Esophagus squamous epithelium (tissue), 5 donors: ENCODE measurements around the gene CBX6. TPM values are rescaled to one million over a fixed set of nuclear protein-coding genes. Genes with fewer than 3 reads are reported as not detected.
A peak's percentile ranks its signal among the peaks of the same experiment; 100 is the strongest.

Experiments used
- DNase-seq: peaks from one replicate; lab custom pipeline; 2025; lab: John Stamatoyannopoulos, UW
- H3K27ac ChIP-seq, 4 donors: fragments of 200-600 bp; sonication (generic); one replicate each; pipeline ENCODE4 v1.5.1; 2016 to 2019; ENCODE audit warnings: mild to moderate bottlenecking in 1 of 4
- H3K27me3 ChIP-seq, 4 donors: fragments of 200-600 bp; sonication (generic); 1 replicate in 3 of 4; 2 replicates in 1 of 4; pipeline versions ENCODE4 v1.5.1 to v1.6.0; 2017 to 2021; ENCODE audit warnings: antibody characterized with exemption in 1 of 4
- H3K36me3 ChIP-seq, 3 donors: fragments of 200-600 bp; sonication (generic); one replicate each; pipeline ENCODE4 v1.5.1; 2016 to 2019
- H3K4me1 ChIP-seq, 3 donors: fragments of 200-600 bp; sonication (generic); one replicate each; pipeline ENCODE4 v1.5.1; 2017 to 2019
- H3K4me3 ChIP-seq, 4 donors: fragments of 200-600 bp; sonication (generic); 1 replicate in 3 of 4; 2 replicates in 1 of 4; pipeline ENCODE4 v1.5.1; 2016 to 2019; ENCODE audit warnings: mild to moderate bottlenecking in 2 of 4, moderate library complexity in 1 of 4
- H3K9me3 ChIP-seq, 3 donors: fragments of 200-600 bp; sonication (generic); one replicate each; pipeline ENCODE4 v1.5.1; 2016 to 2019
- POLR2A ChIP-seq, 4 donors: fragments of 450-650 bp; IDR thresholded peaks; one replicate each; pipeline ENCODE4 v1.6.1; 2017; ENCODE audit warnings: antibody characterized with exemption in 4 of 4, mild to moderate bottlenecking in 4 of 4, moderate library complexity in 3 of 4
- WGBS, 2 donors: methylation state at CpG; one replicate each; pipeline ENCODE4 v1.1.5; 2018; 5-methylcytosine and 5-hydroxymethylcytosine counted together
- intact Hi-C: fragments of 100-400 bp; cut with DNase I; formaldehyde crosslinking; loops from one replicate; pipeline ENCODE4 v1.15.0; 2022
- total RNA-seq, 4 donors: library from RNA; depleted of rRNA; stranded (reverse); fragments of >200 nt; gene quantifications; one replicate each; pipeline ENCODE4 v1.1.0, GENCODE V29; 2016
- TF ChIP-seq, protein P1 (sequence below), 6 experiments: fragments of 450-650 bp in 4 of 6; fragments of 200-600 bp in 2 of 6; sonication (generic) in 2 of 6; IDR thresholded peaks; one replicate each; pipeline ENCODE4 v1.5.1; 2016 to 2019; ENCODE audit warnings: antibody characterized with exemption in 6 of 6, mild to moderate bottlenecking in 4 of 6, moderate library complexity in 4 of 6
- donor health status: DM: yes; HTN: yes; CAD: no.

Gene CBX6
- total RNA-seq, 4 donors from 2014 or later = 7.8 to 27.7 (median 11.8) TPM

DNA sequence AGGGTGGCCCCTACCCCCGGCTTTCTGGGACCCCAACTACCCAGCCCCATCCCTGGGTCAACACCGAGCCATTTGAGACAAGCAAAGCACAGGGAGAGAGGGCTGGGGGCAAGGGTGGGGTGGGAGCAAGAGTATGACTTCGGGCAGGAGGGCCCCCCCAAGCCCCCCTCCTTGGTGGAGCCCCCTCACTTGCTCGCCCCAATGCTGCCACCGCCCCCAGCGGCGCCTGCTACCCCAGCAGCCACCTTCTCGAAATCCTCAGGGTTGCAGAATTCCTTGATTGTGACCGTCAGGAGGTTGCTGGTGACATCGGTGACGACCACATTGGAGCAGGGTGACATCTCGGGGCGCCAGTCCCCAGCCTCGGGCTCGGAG, 6.0 kb downstream of the CBX6 start:
- Histone ChIP-seq H3K4me1 (peaks cover 22 to 96% (median 58%) of the 10 kb centered on the region in 3 donors), H3K27ac (peak overlapping the region in 2 of 4 donors; percentile 34 to 69), H3K9me3 (no peaks in the 10 kb centered on the region), H3K27me3 (peaks cover 0 to 2% (median 0%) of the 10 kb centered on the region in 4 donors), H3K36me3 (peaks cover 0 to 35% (median 6%) of the 10 kb centered on the region in 3 donors), H3K4me3 (no peak overlapping the region)
- TF ChIP-seq POLR2A (IDR thresholded peaks at IDR 0.05) = no peak
- DNase-seq = no peak
- WGBS, 2 donors = 80% methylated on average over 1 of the region's 15 CpGs; no CpG with 5 or more reads in 1 of the 2 donors
- intact Hi-C loops = loop anchor here (10.0 kb wide), 2 partner anchors 139 to 259 kb away; no protein-coding TSS in a partner anchor

DNA sequence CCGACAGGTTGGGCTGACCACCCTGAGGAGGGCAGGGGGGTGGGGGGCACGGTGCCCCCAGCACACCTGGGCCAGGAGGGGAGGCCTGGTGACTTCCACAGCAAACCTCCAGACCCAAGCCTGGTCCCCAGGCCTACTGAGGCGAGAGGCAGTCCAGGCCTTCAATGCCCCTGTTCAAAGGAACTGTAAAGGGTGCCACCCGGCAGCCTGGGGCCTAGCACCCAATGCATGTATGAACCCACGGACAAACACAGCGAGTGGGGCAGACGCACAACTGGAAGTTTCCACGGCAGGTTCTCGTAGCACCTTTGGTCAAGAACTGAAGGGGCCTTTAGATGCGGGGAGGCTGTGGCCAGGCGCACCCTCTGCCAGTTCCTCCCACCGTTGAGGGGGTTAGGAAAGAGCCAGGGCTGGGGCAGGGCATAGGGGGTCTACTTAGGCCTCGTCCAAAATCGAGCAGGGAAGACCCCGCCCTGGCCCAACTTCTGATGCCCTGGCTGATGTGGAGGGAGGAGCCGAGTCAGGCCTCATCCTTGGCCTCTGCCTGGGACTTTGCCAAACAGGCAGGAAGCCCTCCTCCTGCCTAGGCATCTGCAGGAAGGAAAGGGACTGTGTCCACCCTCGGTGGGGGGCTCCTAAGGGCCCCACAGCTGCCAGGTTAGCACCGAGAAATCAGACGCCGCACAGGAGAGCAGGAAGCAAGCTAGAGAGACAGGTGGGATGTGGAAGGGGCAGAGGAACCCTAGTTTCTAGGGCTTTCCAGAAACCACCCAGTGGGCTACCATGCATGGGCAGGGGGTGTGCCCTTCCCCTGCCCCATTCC, 6.6 kb downstream of the CBX6 start:
- Histone ChIP-seq H3K27ac (peak overlapping the region; percentile 48 to 78 (median 70)), H3K4me3 (no peak overlapping the region), H3K27me3 (peaks cover 0 to 5% (median 0%) of the 10 kb centered on the region in 4 donors), H3K4me1 (peaks cover 18 to 90% (median 52%) of the 10 kb centered on the region in 3 donors), H3K9me3 (no peaks in the 10 kb centered on the region), H3K36me3 (peaks cover 0 to 35% (median 6%) of the 10 kb centered on the region in 3 donors)
- no peak for TF ChIP-seq POLR2A (IDR thresholded peaks at IDR 0.05)
- TF ChIP-seq, protein P1, sequence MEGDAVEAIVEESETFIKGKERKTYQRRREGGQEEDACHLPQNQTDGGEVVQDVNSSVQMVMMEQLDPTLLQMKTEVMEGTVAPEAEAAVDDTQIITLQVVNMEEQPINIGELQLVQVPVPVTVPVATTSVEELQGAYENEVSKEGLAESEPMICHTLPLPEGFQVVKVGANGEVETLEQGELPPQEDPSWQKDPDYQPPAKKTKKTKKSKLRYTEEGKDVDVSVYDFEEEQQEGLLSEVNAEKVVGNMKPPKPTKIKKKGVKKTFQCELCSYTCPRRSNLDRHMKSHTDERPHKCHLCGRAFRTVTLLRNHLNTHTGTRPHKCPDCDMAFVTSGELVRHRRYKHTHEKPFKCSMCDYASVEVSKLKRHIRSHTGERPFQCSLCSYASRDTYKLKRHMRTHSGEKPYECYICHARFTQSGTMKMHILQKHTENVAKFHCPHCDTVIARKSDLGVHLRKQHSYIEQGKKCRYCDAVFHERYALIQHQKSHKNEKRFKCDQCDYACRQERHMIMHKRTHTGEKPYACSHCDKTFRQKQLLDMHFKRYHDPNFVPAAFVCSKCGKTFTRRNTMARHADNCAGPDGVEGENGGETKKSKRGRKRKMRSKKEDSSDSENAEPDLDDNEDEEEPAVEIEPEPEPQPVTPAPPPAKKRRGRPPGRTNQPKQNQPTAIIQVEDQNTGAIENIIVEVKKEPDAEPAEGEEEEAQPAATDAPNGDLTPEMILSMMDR (IDR thresholded peaks at IDR 0.05) = no peak
- intact Hi-C loops = loop anchor here (10.0 kb wide), 2 partner anchors 139 to 259 kb away; no protein-coding TSS in a partner anchor
- 85 to 100% methylated on average over 4 to 12 of the region's 20 CpGs for WGBS, 2 donors
- no peak for DNase-seq

DNA sequence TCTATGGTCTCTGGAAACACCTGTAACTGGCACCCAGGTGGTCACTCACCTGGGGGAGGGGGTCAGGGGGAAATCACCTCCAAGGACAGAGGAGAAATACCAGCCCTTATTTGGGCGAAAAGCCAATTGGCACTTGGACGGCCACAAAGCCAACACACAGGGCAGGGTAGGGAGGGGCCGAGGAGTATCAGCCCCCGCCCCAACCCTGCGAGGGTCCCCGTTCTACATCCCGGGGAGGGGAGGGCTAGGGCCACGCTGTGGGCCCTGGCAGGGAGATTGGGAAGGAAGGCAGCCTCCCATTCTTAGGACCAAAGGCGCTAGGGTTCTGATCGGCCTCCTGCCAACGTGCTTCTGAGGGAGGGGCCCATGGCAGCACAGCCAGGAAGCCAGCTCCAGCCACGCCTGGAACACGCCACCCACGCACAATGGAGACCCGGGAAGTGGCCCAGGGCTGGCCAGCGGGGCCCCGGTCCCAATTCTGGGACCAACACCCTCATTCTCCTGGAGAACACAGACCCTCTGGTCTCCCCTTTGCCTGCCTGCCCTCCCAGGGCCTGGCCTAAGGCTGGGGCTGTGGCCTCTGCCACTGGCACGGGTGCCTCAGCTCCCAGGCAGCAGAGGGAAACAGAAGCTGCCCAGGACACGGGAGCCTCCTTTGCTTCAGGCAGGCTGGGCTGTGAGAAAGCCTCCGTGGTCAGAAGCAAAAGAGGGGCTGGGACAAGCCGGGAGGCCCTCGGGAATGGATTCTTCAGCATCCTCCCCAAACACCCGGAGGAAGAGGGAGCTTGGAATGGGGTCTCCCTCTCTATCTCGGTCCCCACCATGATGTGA, 7.4 kb downstream of the CBX6 start:
- H3K27ac ChIP-seq = peak overlapping the region; percentile 48 to 78 (median 70)
- 46% methylated on average over 8 of the region's 24 CpGs; no CpG with 5 or more reads in 1 of the 2 donors for WGBS, 2 donors
- peak overlapping the region in 2 of 4 donors; percentile 10 to 36 for H3K4me3 ChIP-seq
- peaks cover 0 to 30% (median 6%) of the 10 kb centered on the region in 3 donors for H3K36me3 ChIP-seq
- intact Hi-C loops = loop anchor here (10.0 kb wide), 2 partner anchors 140 to 260 kb away; no protein-coding TSS in a partner anchor
- no peak for DNase-seq
- TF ChIP-seq, protein P1 (IDR thresholded peaks at IDR 0.05) = no peak
- no peak for TF ChIP-seq POLR2A (IDR thresholded peaks at IDR 0.05)
- peaks cover 15 to 82% (median 45%) of the 10 kb centered on the region in 3 donors for H3K4me1 ChIP-seq
- peaks cover 0 to 5% (median 0%) of the 10 kb centered on the region in 4 donors for H3K27me3 ChIP-seq
- no peaks in the 10 kb centered on the region for H3K9me3 ChIP-seq

DNA sequence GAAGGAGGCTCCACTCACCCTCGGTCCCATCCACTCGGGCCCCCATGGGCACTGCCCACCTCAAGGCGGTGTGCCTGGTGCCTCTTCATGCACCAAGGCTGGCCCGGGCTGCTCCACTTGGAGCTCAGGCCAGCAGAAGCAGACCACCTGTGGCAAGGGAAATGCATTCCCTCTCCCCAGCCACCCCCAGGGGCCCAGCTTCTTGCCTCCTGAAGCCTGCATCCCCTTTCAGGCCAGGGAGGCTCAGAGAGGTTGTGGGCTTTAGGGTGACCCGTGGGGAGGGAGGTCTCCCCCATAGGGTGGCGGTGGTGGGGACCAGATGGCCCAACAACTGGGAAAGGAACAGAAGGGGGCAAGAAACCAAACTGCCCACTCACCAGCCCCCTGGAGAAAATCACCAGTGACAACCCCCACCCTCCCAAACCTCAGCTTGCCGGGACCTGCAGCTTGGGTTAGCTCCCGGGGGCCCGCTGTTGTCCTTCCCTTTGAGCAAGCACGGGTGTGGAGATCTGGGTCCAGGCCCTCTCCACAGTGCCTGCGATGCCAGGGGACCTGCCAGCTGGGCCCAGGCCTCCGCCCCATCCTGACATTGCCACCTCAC, 8.4 kb downstream of the CBX6 start:
- WGBS, 2 donors = 56 to 62% methylated on average over 7 to 9 of the region's 12 CpGs
- Histone ChIP-seq H3K27me3 (peaks cover 0 to 5% (median 0%) of the 10 kb centered on the region in 4 donors), H3K36me3 (peaks cover 0 to 28% (median 6%) of the 10 kb centered on the region in 3 donors), H3K4me3 (no peak overlapping the region), H3K4me1 (peaks cover 11 to 73% (median 37%) of the 10 kb centered on the region in 3 donors), H3K9me3 (no peaks in the 10 kb centered on the region), H3K27ac (no peak overlapping the region)
- no peak for DNase-seq
- TF ChIP-seq POLR2A (IDR thresholded peaks at IDR 0.05) = no peak
- TF ChIP-seq, protein P1 (IDR thresholded peaks at IDR 0.05) = no peak
- intact Hi-C loops = loop anchor here (10.0 kb wide), 2 partner anchors 141 to 261 kb away; no protein-coding TSS in a partner anchor
